Glomerular endothelial cell (primary cell): ENCODE data around the gene SMURF1. TPM values are rescaled to one million over a fixed set of nuclear protein-coding genes. Genes with fewer than 3 reads are reported as not detected.

Experiments used
- DNase-seq: peaks from one replicate; pipeline ENCODE4 v3.0.0-alpha.2; 2011; ENCODE audit warnings: low read depth, low spot score; ENCODE audit errors: extremely low read depth
- total RNA-seq: library from RNA; depleted of rRNA; stranded (reverse); fragments of >200 nt; gene quantifications from 2 replicates; pipeline ENCODE4 v1.2.3, GENCODE V29; 2015

The SMURF1 gene
- total RNA-seq, 1 donor from 2014 or later, result 25.0 TPM

DNA sequence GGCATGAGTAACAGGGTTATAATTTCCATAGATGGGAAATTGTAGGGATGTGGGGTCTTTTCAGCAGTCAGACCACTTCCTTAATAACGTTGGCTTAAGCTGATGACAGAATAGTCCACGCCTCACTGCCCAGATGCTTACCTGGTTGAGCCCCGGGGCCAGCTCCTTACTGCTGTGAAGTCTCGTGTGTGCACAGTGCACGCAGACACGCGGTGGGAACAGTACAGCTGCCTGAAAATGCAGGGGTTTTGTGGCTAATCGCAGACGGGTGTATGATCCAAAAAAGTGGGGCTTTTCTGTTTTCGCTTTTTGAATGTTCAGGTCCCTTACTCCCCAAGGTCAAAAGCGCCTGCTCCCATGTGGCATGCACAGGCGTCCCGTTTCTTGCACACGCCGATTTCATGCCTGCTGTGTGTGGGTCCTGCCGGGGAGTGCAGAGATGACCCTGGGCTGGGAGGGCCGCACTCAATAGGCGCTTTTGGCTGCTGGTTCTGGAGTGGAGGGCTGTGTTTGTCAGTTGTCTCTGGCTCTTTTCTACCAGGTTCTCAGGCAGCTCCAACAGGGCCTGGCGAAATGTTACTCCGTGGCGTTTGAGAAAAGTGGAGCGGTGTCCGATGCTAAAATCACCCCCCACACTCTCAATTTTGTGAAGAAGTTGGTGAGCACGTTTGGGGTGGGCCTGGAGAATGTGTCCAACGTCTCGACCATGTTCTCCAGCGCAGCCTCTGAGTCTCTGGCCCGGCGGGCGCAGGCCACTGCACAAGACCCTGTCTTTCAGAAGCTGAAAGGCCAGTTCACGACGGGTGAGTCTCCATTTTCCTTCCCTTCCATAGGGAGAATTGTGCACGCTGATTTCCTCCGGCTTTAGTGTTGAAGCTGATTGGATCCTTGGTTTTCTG is 149.6 kb downstream of the SMURF1 start:
- DNase-seq, result no peak

DNA sequence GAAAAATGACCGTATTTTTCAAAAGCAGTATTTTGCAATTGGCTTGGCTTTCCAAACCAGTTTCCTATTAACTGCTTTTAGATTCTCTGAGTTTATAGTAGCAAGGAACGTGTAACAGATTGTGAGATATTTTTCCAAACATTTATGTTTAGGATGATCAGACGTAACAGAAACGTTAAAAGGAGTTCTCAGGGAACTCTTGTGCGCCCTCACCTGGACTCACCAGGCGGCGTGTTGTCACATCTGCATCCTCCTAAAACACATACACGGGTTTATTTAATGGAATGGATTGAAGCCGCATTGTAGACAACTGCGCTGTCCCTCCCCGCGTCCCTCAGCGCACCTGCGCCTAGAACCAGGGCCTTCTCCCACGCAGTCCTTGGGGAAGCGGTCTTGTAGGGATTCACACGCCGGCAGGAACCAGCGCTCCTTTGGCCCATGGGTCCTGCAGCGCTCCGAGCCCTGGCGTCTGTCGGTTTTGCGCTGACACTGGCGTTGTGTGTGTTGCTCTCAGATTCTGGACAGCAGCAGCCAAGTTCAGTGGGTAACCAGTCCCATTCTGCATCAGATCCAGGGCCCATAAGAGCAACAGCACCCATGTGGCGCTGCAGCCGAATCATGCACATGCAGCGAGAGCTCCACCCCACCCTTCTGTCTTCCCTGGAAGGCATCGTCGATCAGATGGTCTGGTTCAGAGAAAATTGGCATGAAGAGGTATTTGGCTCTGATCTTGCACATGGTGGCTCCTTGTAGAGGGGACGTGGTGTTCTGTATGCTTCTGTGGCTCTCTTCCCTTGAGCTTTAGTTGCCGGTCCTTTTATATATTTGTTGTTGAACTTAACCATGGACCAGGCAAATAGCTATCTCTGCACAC is 150.6 kb downstream of the SMURF1 start:
- no peak for DNase-seq

DNA sequence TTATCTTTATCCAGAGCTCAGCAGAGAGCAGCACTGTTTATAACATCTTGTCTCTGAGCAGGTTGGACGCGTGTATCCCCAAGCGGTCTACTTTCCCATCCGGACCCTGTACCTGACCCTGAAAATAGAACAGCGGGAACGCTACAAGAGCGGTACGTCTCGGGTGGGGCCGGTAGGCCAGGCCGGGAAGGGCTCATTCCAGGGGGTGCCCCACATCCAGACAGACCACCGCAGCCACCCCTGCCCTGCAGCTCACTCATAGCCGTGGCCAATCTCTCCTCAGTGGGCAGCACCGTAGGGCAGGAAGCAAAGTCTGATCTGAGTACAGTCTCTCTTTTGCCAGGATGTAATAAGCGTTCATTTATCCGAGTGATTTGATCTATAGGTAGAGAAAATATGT is 151.8 kb downstream of the SMURF1 start:
- DNase-seq, result no peak

DNA sequence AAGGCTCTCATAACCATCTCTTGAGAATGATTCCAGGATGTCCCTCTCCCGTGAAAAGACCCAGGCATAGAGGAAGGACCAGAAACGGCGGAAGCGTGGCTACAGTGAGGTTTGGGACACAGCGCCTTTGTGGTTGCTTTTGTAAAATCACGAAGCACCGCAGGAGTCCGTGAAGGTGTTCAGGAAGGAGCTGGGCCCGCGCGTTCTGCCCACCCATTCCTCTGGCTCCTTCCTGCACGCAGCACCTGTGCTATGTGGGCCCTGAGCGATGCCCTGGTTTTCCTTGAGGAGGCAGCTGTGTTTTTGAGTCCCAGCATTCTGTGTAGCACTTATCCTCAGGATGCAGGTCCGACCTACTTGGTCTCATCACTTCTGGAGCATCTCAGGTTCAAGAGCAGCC is 152.8 kb downstream of the SMURF1 start:
- DNase-seq, result no peak

DNA sequence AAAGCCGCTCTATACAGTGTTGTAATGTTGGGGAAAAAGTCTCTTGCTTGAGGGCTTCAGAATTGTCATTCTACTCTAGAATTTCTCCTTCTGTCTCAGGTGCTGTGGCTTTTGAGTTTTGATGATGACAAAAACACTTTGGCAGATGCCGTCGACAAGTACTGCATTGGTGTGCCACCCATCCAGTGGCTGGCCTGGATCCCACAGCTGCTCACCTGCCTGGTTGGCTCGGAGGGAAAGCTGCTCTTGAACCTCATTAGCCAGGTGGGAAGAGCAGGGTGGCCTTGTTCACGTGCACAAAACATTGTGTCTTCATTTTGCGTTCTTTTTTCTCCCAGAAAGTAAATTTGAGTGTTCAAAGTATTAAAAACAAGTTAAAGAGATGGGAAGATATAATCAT is 153.6 kb downstream of the SMURF1 start:
- no peak for DNase-seq

DNA sequence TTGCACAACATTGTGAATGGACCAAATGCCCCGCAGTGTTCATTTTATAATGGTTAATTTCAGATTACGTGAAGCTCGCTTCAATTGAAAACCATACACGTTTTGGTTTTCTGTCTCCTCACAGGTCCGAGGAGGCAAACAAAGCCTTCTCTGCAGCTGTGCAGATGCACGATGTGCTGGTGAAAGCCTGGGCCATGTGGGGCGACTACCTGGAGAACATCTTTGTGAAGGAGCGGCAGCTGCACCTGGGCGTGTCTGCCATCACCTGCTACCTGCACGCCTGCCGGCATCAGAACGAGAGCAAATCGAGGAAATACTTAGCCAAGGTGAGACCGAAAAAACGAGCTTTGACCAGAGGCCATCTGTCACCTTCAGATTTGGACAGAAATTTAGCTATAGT is 155.3 kb downstream of the SMURF1 start:
- no peak for DNase-seq

DNA sequence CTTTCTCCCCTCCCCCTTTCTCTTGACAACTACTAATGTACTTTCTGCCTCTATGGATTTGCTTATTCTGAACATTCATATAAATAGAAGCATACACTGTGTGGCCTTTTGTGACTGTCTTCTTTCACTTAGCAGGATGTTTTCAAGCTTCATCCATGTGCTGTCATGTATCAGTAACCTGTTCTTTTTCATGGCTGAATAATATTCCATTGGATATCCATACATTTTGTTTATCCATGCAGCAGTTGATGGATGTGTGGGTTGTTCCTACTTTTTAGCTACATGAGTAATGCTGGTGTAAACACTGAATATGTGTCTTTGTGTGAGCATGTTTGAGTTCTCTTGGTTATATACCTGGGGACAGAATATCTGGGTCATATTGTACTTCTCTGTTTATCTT is 158.0 kb downstream of the SMURF1 start:
- DNase-seq, result no peak

DNA sequence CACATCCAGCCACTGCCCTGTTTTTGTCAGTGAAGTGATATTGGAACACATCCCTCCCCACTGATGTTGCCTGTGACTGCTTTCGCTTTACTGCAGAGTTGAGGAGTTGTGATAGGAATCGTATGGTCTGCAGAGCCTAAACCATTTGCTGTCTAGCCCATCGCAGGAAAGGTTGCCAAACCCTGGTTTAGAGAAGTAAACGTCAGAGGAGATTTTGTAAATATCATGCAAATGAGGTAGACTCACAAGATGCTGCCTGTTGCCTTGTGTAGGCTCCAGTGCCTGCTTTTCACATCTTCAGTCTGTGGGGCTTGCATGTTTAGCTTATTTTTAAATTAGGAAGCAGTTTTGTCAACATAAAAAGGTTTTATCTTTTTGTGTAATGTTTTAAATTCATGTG is 158.5 kb downstream of the SMURF1 start:
- no peak for DNase-seq

DNA sequence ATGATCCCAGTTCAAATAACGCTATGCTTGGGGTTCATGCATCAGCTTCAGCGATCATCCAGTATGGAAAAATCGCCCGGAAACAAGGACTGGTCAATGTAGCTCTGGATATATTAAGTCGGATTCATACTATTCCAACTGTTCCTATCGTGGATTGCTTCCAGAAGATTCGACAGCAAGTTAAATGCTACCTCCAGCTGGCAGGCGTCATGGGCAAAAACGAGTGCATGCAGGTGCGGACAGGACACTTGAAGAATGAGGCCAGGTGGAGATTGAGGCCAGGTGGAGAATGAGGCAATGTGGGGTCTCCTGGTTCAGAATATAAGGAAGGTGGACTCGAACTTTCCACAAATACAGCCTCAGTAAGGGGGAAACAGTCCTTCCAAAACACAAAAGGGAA is 159.8 kb downstream of the SMURF1 start:
- no peak for DNase-seq

DNA sequence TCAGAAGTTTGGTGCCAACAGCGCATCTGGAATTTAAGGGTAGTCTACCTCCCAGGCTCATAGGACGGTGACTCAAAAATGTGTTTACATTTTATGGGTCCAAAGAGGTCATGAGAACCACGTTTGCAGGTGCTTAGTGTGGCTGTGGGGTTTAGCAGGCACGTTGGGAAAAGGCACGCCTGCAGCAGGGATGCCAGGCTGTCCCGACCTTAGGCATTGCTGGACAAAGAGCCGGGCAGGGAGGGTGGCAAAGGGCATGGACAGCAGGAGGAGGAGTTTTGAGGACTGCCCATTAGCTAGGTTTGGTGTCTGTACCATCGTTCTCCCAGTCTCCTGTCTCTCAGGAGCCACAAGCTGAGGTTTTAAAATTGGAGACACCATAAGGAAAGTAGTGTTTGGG is 161.2 kb downstream of the SMURF1 start:
- DNase-seq, result no peak

DNA sequence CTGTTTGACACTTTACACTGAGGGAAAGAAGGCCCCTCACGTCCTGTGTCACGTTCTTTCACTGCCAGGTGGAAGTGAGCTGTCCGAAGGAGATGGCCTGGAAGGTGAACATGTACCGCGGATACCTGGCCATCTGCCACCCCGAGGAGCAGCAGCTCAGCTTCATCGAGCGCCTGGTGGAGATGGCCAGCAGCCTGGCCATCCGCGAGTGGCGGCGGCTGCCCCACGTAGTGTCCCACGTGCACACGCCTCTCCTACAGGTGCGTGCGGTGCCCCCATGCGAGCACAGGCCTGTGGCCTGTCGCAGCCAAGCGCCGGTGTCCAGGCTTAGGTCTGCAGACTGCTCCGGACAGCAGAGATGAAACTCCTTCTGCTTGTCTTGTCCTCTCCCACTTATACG is 162.2 kb downstream of the SMURF1 start:
- DNase-seq, result no peak

DNA sequence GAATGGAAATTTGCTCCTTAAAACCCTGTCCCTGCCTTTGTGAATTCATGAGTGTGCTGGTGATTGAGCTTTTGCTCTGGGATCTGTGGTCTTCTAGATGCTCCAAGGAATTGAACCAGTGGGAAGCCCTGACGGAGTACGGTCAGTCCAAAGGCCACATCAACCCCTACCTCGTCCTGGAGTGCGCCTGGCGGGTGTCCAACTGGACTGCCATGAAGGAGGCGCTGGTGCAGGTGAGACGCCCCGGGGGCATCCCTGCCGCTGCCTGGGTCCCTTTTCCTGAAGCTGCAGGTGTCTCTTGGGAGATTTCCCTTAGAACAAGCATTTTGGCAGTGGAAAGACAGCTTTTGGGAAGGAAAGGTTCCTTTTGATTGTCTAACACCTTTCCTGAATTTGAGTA is 165.2 kb downstream of the SMURF1 start:
- no peak for DNase-seq

Other genes with a start within 250 kb of the SMURF1 start
- gene KPNA7, start 64.0 kb upstream of the SMURF1 start, total RNA-seq, result not detected in 2 replicates
- 0.12 and 1.3 TPM in 2 replicates for gene MYH16, start 128.7 kb upstream of the SMURF1 start, total RNA-seq
- 160 and 225 TPM in 2 replicates for gene ARPC1A, start 181.8 kb upstream of the SMURF1 start, total RNA-seq
- gene ARPC1B, start 230.6 kb upstream of the SMURF1 start, total RNA-seq, result 509 and 602 TPM in 2 replicates